ENCODE results near the gene LMO1.

LMO1 gene

GRCh38 chr11:8239536-8240228, 24.0 kb downstream of the LMO1 start:
- Histone ChIP-seq H3K4me3 (ENCODE audit: low read depth in 1 of 2, low read length in 2 of 2) (no peak overlapping the region), H3K9me3 (ENCODE audit: control insufficient read depth in 1 of 2, low read length in 2 of 2) (no peaks in the 10 kb centered on the region), H3K36me3 (ENCODE audit: control insufficient read depth in 1 of 2, insufficient read depth in 2 of 2, low read length in 2 of 2) (no peaks in the 10 kb centered on the region), H3K27me3 (ENCODE audit: low read depth, low read length) (no peaks in the 10 kb centered on the region), H3K4me1 (ENCODE audit: control insufficient read depth in 1 of 2, insufficient read depth in 2 of 2, low read length in 2 of 2) (no peaks in the 10 kb centered on the region), H3K27ac (ENCODE audit: low read length) (no peak overlapping the region)

DNA sequence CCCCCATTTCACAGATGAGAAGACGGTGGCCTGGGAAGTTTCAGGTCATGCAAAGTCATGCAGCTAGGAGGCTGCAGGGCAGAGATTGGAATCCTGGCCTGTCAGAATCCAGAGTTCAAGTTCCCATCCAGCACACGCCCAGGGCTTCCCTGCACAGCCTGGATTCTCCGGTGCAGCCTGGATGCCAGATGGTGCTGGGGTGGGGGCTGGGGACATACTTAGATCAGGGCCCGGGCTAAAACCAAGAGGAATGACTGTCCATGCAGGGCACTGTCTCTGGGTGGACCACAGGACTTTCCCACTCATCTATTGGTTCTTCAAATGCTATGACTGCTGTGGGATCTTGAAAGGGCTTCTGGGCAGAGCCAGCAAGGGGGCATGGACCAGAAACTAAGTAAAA, 24.6 kb downstream of the LMO1 start:
- Histone ChIP-seq H3K4me3 (ENCODE audit: low read depth in 1 of 2, low read length in 2 of 2) (no peak overlapping the region), H3K27ac (ENCODE audit: low read length) (no peak overlapping the region), H3K36me3 (ENCODE audit: control insufficient read depth in 1 of 2, insufficient read depth in 2 of 2, low read length in 2 of 2) (no peaks in the 10 kb centered on the region), H3K27me3 (ENCODE audit: low read depth, low read length) (no peaks in the 10 kb centered on the region), H3K9me3 (ENCODE audit: control insufficient read depth in 1 of 2, low read length in 2 of 2) (no peaks in the 10 kb centered on the region), H3K4me1 (ENCODE audit: control insufficient read depth in 1 of 2, insufficient read depth in 2 of 2, low read length in 2 of 2) (peaks cover 0 to 3% of the 10 kb centered on the region in 2 donors)

- Histone ChIP-seq H3K4me1 (ENCODE audit: control insufficient read depth in 1 of 2, insufficient read depth in 2 of 2, low read length in 2 of 2) (peaks cover 0 to 6% of the 10 kb centered on the region in 2 donors), H3K27ac (ENCODE audit: low read length) (no peak overlapping the region), H3K4me3 (ENCODE audit: low read depth in 1 of 2, low read length in 2 of 2) (no peak overlapping the region), H3K36me3 (ENCODE audit: control insufficient read depth in 1 of 2, insufficient read depth in 2 of 2, low read length in 2 of 2) (no peaks in the 10 kb centered on the region), H3K9me3 (ENCODE audit: control insufficient read depth in 1 of 2, low read length in 2 of 2) (no peaks in the 10 kb centered on the region), H3K27me3 (ENCODE audit: low read depth, low read length) (no peaks in the 10 kb centered on the region)
Measured at GRCh38 chr11:8237453-8237852, 26.2 kb downstream of the LMO1 start.

GRCh38 chr11:8235925-8236324, 27.8 kb downstream of the LMO1 start:
- H3K27me3 ChIP-seq (ENCODE audit: low read depth, low read length): no peaks in the 10 kb centered on the region
- no peak overlapping the region for H3K27ac ChIP-seq (ENCODE audit: low read length)
- peaks cover 0 to 6% of the 10 kb centered on the region in 2 donors for H3K4me1 ChIP-seq (ENCODE audit: control insufficient read depth in 1 of 2, insufficient read depth in 2 of 2, low read length in 2 of 2)
- H3K9me3 ChIP-seq (ENCODE audit: control insufficient read depth in 1 of 2, low read length in 2 of 2): no peaks in the 10 kb centered on the region
- no peaks in the 10 kb centered on the region for H3K36me3 ChIP-seq (ENCODE audit: control insufficient read depth in 1 of 2, insufficient read depth in 2 of 2, low read length in 2 of 2)
- no peak overlapping the region for H3K4me3 ChIP-seq (ENCODE audit: low read depth in 1 of 2, low read length in 2 of 2)

DNA sequence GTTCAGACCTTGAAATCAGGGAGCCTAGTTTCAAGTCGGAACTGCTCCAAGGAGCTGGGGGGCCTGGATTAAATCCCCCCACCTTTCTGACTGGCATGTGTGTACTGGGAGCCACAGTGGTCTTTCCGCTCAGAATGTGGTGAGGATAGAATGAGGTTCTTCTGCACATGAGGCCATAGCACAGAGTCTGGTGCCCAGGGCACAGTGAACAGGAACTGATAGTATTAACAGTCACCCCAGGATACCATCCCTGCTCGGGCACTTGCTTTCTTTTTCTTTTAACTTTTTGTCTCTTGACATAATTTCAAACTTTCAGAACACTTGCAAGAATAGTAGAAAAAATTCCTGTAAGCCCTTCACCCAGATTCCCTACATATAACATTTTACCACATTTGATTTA, 28.8 kb downstream of the LMO1 start:
- H3K9me3 ChIP-seq (ENCODE audit: control insufficient read depth in 1 of 2, low read length in 2 of 2): no peaks in the 10 kb centered on the region
- H3K27ac ChIP-seq (ENCODE audit: low read length): no peak overlapping the region
- peaks cover 0 to 6% of the 10 kb centered on the region in 2 donors for H3K4me1 ChIP-seq (ENCODE audit: control insufficient read depth in 1 of 2, insufficient read depth in 2 of 2, low read length in 2 of 2)
- no peaks in the 10 kb centered on the region for H3K27me3 ChIP-seq (ENCODE audit: low read depth, low read length)
- H3K36me3 ChIP-seq (ENCODE audit: control insufficient read depth in 1 of 2, insufficient read depth in 2 of 2, low read length in 2 of 2): no peaks in the 10 kb centered on the region
- H3K4me3 ChIP-seq (ENCODE audit: low read depth in 1 of 2, low read length in 2 of 2): no peak overlapping the region

DNA sequence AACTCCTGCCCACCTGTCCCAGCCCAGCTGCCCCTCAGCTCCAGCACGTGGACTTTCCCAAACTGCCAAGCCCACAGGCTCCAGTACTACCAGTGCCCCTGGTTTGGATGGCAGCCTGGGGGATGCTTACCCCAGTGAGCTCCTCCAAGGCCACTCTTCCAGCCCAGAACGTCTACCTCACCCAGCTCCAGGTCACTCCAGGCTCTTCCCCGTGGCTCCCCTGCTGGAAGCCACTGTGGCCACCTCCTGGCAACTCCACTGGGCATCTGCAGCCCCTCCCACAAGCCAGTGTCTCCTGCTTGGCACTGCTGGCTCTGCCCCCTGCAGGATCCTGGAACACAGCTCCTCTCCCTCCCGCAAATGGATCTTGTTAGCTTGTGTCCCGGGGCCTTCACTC, 29.3 kb downstream of the LMO1 start:
- H3K27ac ChIP-seq (ENCODE audit: low read length): no peak overlapping the region

DNA sequence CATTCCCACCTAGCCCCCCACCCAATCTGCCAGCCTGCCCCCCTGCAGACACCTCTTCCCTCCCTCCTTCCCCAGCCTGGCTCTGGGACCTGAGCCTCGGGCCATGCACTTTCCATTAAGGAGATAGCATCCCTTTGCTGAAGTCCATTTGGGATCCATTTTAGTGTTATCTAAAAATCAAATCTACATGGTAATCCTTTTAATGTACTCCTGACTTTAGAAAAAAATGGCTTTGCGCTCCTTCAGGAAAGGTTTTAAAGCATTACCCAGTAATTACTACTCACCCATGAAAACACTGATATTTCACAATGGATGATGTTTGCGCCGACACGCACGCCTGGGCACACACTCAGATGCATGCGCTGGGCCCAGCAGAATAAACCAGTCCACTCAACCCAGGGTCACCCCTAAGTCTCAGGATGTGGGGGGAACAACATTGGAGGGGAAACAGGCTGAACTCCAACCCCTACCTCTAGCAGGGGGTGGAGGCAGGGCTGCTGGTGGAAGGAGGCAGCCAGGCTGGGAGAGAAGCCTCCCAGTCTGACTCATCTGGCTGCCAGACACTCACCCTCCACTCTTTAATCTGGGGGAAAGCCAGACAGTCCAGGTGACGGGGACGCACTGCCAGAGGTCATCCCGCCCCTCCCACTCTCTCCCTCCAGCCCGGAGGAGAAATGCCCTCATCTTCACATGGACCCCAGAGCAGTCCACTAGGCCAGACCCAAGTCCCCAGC, 29.8 kb downstream of the LMO1 start:
- H3K4me1 ChIP-seq (ENCODE audit: control insufficient read depth in 1 of 2, insufficient read depth in 2 of 2, low read length in 2 of 2): peaks cover 0 to 14% of the 10 kb centered on the region in 2 donors
- H3K36me3 ChIP-seq (ENCODE audit: control insufficient read depth in 1 of 2, insufficient read depth in 2 of 2, low read length in 2 of 2): no peaks in the 10 kb centered on the region
- no peak overlapping the region for H3K27ac ChIP-seq (ENCODE audit: low read length)
- no peak overlapping the region for H3K4me3 ChIP-seq (ENCODE audit: low read depth in 1 of 2, low read length in 2 of 2)
- no peaks in the 10 kb centered on the region for H3K27me3 ChIP-seq (ENCODE audit: low read depth, low read length)
- H3K9me3 ChIP-seq (ENCODE audit: control insufficient read depth in 1 of 2, low read length in 2 of 2): no peaks in the 10 kb centered on the region

More for the DNA sequence above, 29.3 kb downstream of the LMO1 start:
- Histone ChIP-seq H3K36me3 (ENCODE audit: control insufficient read depth in 1 of 2, insufficient read depth in 2 of 2, low read length in 2 of 2) (no peaks in the 10 kb centered on the region), H3K27me3 (ENCODE audit: low read depth, low read length) (no peaks in the 10 kb centered on the region), H3K4me1 (ENCODE audit: control insufficient read depth in 1 of 2, insufficient read depth in 2 of 2, low read length in 2 of 2) (peaks cover 0 to 10% of the 10 kb centered on the region in 2 donors), H3K9me3 (ENCODE audit: control insufficient read depth in 1 of 2, low read length in 2 of 2) (no peaks in the 10 kb centered on the region), H3K4me3 (ENCODE audit: low read depth in 1 of 2, low read length in 2 of 2) (no peak overlapping the region)

GRCh38 chr11:8232849-8233606, 30.6 kb downstream of the LMO1 start:
- Histone ChIP-seq H3K36me3 (ENCODE audit: control insufficient read depth in 1 of 2, insufficient read depth in 2 of 2, low read length in 2 of 2) (no peaks in the 10 kb centered on the region), H3K4me3 (ENCODE audit: low read depth in 1 of 2, low read length in 2 of 2) (no peak overlapping the region), H3K27me3 (ENCODE audit: low read depth, low read length) (no peaks in the 10 kb centered on the region), H3K4me1 (ENCODE audit: control insufficient read depth in 1 of 2, insufficient read depth in 2 of 2, low read length in 2 of 2) (peaks cover 0 to 14% of the 10 kb centered on the region in 2 donors), H3K27ac (ENCODE audit: low read length) (no peak overlapping the region), H3K9me3 (ENCODE audit: control insufficient read depth in 1 of 2, low read length in 2 of 2) (no peaks in the 10 kb centered on the region)

DNA sequence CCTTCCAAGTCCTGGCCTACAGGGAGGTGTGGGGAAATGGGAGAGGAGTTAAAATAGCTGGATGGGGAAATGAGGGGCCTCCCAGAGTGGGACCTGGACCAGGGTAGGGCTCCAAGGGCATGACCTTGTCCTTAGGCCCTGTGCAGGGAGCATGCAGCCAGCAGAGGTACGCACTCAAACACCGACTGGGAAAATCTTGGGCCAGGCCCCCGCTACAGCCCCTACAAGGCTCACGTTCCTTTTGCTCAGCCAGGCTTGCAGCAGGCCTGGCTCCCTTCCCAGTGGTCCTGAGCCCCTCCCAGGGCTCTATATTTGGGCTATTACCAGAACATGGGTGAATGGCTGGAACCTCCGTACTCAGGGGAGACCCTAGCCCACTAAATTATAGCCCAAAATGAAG, 31.3 kb downstream of the LMO1 start:
- Histone ChIP-seq H3K9me3 (ENCODE audit: control insufficient read depth in 1 of 2, low read length in 2 of 2) (no peaks in the 10 kb centered on the region), H3K4me3 (ENCODE audit: low read depth in 1 of 2, low read length in 2 of 2) (no peak overlapping the region), H3K27ac (ENCODE audit: low read length) (no peak overlapping the region), H3K36me3 (ENCODE audit: control insufficient read depth in 1 of 2, insufficient read depth in 2 of 2, low read length in 2 of 2) (no peaks in the 10 kb centered on the region), H3K27me3 (ENCODE audit: low read depth, low read length) (no peaks in the 10 kb centered on the region), H3K4me1 (ENCODE audit: control insufficient read depth in 1 of 2, insufficient read depth in 2 of 2, low read length in 2 of 2) (peaks cover 0 to 14% of the 10 kb centered on the region in 2 donors)

GRCh38 chr11:8231979-8232378, 31.7 kb downstream of the LMO1 start:
- Histone ChIP-seq H3K27ac (ENCODE audit: low read length) (no peak overlapping the region), H3K36me3 (ENCODE audit: control insufficient read depth in 1 of 2, insufficient read depth in 2 of 2, low read length in 2 of 2) (no peaks in the 10 kb centered on the region), H3K4me1 (ENCODE audit: control insufficient read depth in 1 of 2, insufficient read depth in 2 of 2, low read length in 2 of 2) (peaks cover 0 to 14% of the 10 kb centered on the region in 2 donors), H3K27me3 (ENCODE audit: low read depth, low read length) (no peaks in the 10 kb centered on the region), H3K9me3 (ENCODE audit: control insufficient read depth in 1 of 2, low read length in 2 of 2) (no peaks in the 10 kb centered on the region), H3K4me3 (ENCODE audit: low read depth in 1 of 2, low read length in 2 of 2) (no peak overlapping the region)
